Right lobe of liver (tissue), 6 donors: Measurements from ENCODE around the gene MCOLN2. TPM values are rescaled to one million over a fixed set of nuclear protein-coding genes. Genes with fewer than 3 reads are reported as not detected.

ENCODE experiments used
- ATAC-seq, 4 donors: fragments of 200-7000 bp; cut with Tn5 transposase; one replicate each; pipeline ENCODE4 v1.9.1; 2020; ENCODE audit warnings: mild to moderate bottlenecking in 4 of 4, moderate library complexity in 4 of 4
- DNase-seq, 3 donors: peaks; one replicate each; pipeline ENCODE4 v3.0.0-alpha.2; 2020
- H3K27ac ChIP-seq, 3 donors: fragments of 200-600 bp; one replicate each; pipeline ENCODE4 v1.8.0; 2022
- H3K27me3 ChIP-seq, 2 donors: fragments of 200-600 bp; one replicate each; pipeline ENCODE4 v1.8.0; 2022
- H3K36me3 ChIP-seq, 4 donors: fragments of 200-600 bp; sonication (generic) in 1 of 4; one replicate each; pipeline versions ENCODE4 v1.5.1 to v1.8.0; 2017 to 2022; ENCODE audit warnings: control low read depth in 1 of 4
- H3K4me1 ChIP-seq, 4 donors: fragments of 200-600 bp; sonication (generic) in 1 of 4; one replicate each; pipeline versions ENCODE4 v1.5.1 to v1.8.0; 2017 to 2022; ENCODE audit warnings: control low read depth in 1 of 4
- H3K4me3 ChIP-seq, 3 donors: fragments of 200-600 bp; one replicate each; pipeline ENCODE4 v1.8.0; 2022
- H3K9me3 ChIP-seq, 4 donors: fragments of 200-600 bp; sonication (generic) in 1 of 4; one replicate each; pipeline versions ENCODE4 v1.5.1 to v1.8.0; 2017 to 2022; ENCODE audit warnings: control low read depth in 1 of 4
- CTCF ChIP-seq, 4 donors: fragments of 200-600 bp in 3 of 4; fragments of 450-650 bp in 1 of 4; IDR thresholded peaks; one replicate each; pipeline versions ENCODE4 v1.5.1 to v1.8.0; 2016 to 2022; ENCODE audit warnings: antibody characterized with exemption in 4 of 4, mild to moderate bottlenecking in 2 of 4
- POLR2A ChIP-seq: fragments of 450-650 bp; IDR thresholded peaks from one replicate; pipeline ENCODE4 v1.6.1; 2017; ENCODE audit warnings: antibody characterized with exemption, mild to moderate bottlenecking
- WGBS: methylation state at CpG from one replicate; pipeline ENCODE4 v1.1.6; 2018; ENCODE audit warnings: low coverage, low lambda C conversion rate; ENCODE audit not compliant: insufficient coverage; ENCODE audit errors: missing lambda C conversion rate; 5-methylcytosine and 5-hydroxymethylcytosine counted together
- intact Hi-C, 2 donors: fragments of 100-400 bp; cut with DNase I; formaldehyde crosslinking; loops; one replicate each; pipeline versions ENCODE4 v1.11.2 to v1.14.1; 2022
- total RNA-seq, 6 experiments: library from RNA; depleted of rRNA in 2 of 6; stranded (reverse); fragments of >200 nt in 2 of 6; fragmentation: NEBNext Ultra II Directional in 3 of 6; extraction: Animal tissue kit (Norgen Biotek cat#: 25700) in 3 of 6; gene quantifications; one replicate each; pipeline versions ENCODE4 v1.1.0 to v1.2.4, GENCODE V29; 2016 to 2023
- donor health status: DM: no; HTN: yes; CAD: no.
- donor health status: DM: no; HTN: no; CAD: no.
- donor health status: DM: no; HTN: no; CAD: no.
- donor health status: DM: no; HTN: yes; CAD: no.
- donor health status: DM: no; HTN: yes; CAD: no.

MCOLN2 gene
- total RNA-seq, 6 experiments from 2014 or later, result 0.09 to 0.19 TPM; not detected in 4

- Histone ChIP-seq H3K27ac (no peak overlapping the region), H3K4me1 (no peaks in the 10 kb centered on the region), H3K36me3 (no peaks in the 10 kb centered on the region), H3K9me3 (no peaks in the 10 kb centered on the region), H3K27me3 (no peaks in the 10 kb centered on the region), H3K4me3 (no peak overlapping the region)
- DNase-seq, result no peak
- intact Hi-C loops, result loop anchor here in 1 of 2 donors (10.0 kb wide), 1 partner anchor 156 kb away; no protein-coding TSS in a partner anchor
- no peak for ATAC-seq
- TF ChIP-seq CTCF (IDR thresholded peaks at IDR 0.05), result no peak
- TF ChIP-seq POLR2A, result no peak
- WGBS, result 69% methylated on average over 3 of the region's 4 CpGs
Observed at GRCh38 chr1:84930329-84930728, 66.6 kb downstream of the MCOLN2 start.

GRCh38 chr1:84929581-84929980 is 67.3 kb downstream of the MCOLN2 start:
- H3K4me1 ChIP-seq, result no peaks in the 10 kb centered on the region
- no peak for DNase-seq
- no peak overlapping the region for H3K27ac ChIP-seq
- H3K4me3 ChIP-seq, result no peak overlapping the region
- WGBS, result 50% methylated on average over 1 of the region's 1 CpG
- intact Hi-C loops, result loop anchor here in 1 of 2 donors (10.0 kb wide), 1 partner anchor 155 kb away; no protein-coding TSS in a partner anchor
- ATAC-seq, result no peak
- no peaks in the 10 kb centered on the region for H3K27me3 ChIP-seq
- no peaks in the 10 kb centered on the region for H3K36me3 ChIP-seq
- no peak for TF ChIP-seq CTCF (IDR thresholded peaks at IDR 0.05)
- TF ChIP-seq POLR2A, result no peak
- no peaks in the 10 kb centered on the region for H3K9me3 ChIP-seq

- Histone ChIP-seq H3K4me1 (no peaks in the 10 kb centered on the region), H3K9me3 (no peaks in the 10 kb centered on the region), H3K27ac (no peak overlapping the region), H3K36me3 (no peaks in the 10 kb centered on the region), H3K4me3 (no peak overlapping the region), H3K27me3 (no peaks in the 10 kb centered on the region)
- no peak for TF ChIP-seq POLR2A
- TF ChIP-seq CTCF (IDR thresholded peaks at IDR 0.05), result no peak
- WGBS, result 42% methylated on average over 4 of the region's 4 CpGs
- intact Hi-C loops, result loop anchor here in 1 of 2 donors (10.0 kb wide), 1 partner anchor 154 kb away; no protein-coding TSS in a partner anchor
- no peak for DNase-seq
- no peak for ATAC-seq
Observed at GRCh38 chr1:84928979-84929378, 67.9 kb downstream of the MCOLN2 start.

- WGBS, result 71% methylated on average over 3 of the region's 3 CpGs
- Histone ChIP-seq H3K4me3 (no peak overlapping the region), H3K4me1 (no peaks in the 10 kb centered on the region), H3K27me3 (no peaks in the 10 kb centered on the region), H3K36me3 (no peaks in the 10 kb centered on the region), H3K27ac (no peak overlapping the region), H3K9me3 (no peaks in the 10 kb centered on the region)
- DNase-seq (no peak), ATAC-seq (no peak)
- TF ChIP-seq POLR2A (no peak), CTCF (IDR thresholded peaks at IDR 0.05) (no peak)
- intact Hi-C loops, result loop anchor here in 1 of 2 donors (10.0 kb wide), 1 partner anchor 149 kb away; no protein-coding TSS in a partner anchor
Observed at GRCh38 chr1:84923317-84923716, 73.6 kb downstream of the MCOLN2 start.

- no peak overlapping the region for H3K27ac ChIP-seq
- no peaks in the 10 kb centered on the region for H3K9me3 ChIP-seq
- DNase-seq (no peak), ATAC-seq (no peak)
- intact Hi-C loops, result loop anchor here in 1 of 2 donors (10.0 kb wide), 1 partner anchor 145 kb away; no protein-coding TSS in a partner anchor
- H3K27me3 ChIP-seq, result no peaks in the 10 kb centered on the region
- no peak for TF ChIP-seq POLR2A
- TF ChIP-seq CTCF (IDR thresholded peaks at IDR 0.05), result no peak
- H3K4me3 ChIP-seq, result no peak overlapping the region
- WGBS, result no CpG with 5 or more reads among the region's 1 CpG
- no peaks in the 10 kb centered on the region for H3K4me1 ChIP-seq
- no peaks in the 10 kb centered on the region for H3K36me3 ChIP-seq
Observed at GRCh38 chr1:84920159-84920558, 76.8 kb downstream of the MCOLN2 start.
